Retinal pigment epithelial cell (primary cell): ENCODE results near the gene SPIN2A.
A peak's percentile ranks its signal among the peaks of the same experiment; 100 is the strongest.
"Not testable (repeated sequence)": the region's sequence is repeated elsewhere in the genome, so short reads cannot be mapped to it uniquely, and the experiment has no call there.

Experiments used
- DNase-seq: peaks from one replicate; pipeline ENCODE4 v3.0.0-alpha.2; 2010; ENCODE audit warnings: low read depth
- H3K4me3 ChIP-seq: 2 replicates; pipeline ENCODE4 v1.5.1; 2011; ENCODE audit warnings: mild to moderate bottlenecking, low read length, control low read depth, moderate library complexity
- CTCF ChIP-seq: conservative IDR thresholded peaks from 2 replicates; pipeline ENCODE4 v1.5.1; 2011; ENCODE audit warnings: low read depth, low read length, control low read depth, inconsistent platforms

The SPIN2A gene

GRCh38 chrX:57137073-57137472 is at the start of gene SPIN2A:
SPIN2A (minus strand) TSS chrX:57137397; CDS start chrX:57136597, 800 bp downstream.
- H3K4me3 ChIP-seq: peak within 1 kb of the TSS; percentile 42
- not testable (repeated sequence) for DNase-seq

- DNase-seq: no peak
- TF ChIP-seq CTCF: no peak
- no peak overlapping the region for H3K4me3 ChIP-seq
These were observed 41.4 kb upstream of the SPIN2A start for GRCh38 chrX:57178605-57179004.

GRCh38 chrX:57177070-57177469 is 39.9 kb upstream of the SPIN2A start:
- no peak overlapping the region for H3K4me3 ChIP-seq
- no peak for TF ChIP-seq CTCF
- DNase-seq: no peak

- TF ChIP-seq CTCF: no peak
- DNase-seq: no peak
- no peak overlapping the region for H3K4me3 ChIP-seq
These were observed 35.3 kb upstream of the SPIN2A start for GRCh38 chrX:57172544-57172943.

GRCh38 chrX:57156397-57157049 is 19.3 kb upstream of the SPIN2A start:
- DNase-seq: no peak
- TF ChIP-seq CTCF: peak; percentile 47
- no peak overlapping the region for H3K4me3 ChIP-seq

GRCh38 chrX:57155171-57155570 is 18.0 kb upstream of the SPIN2A start:
- DNase-seq: no peak
- no peak for TF ChIP-seq CTCF
- H3K4me3 ChIP-seq: no peak overlapping the region

- not testable (repeated sequence) for H3K4me3 ChIP-seq, DNase-seq
These were observed 15.0 kb upstream of the SPIN2A start for GRCh38 chrX:57152222-57152621.

- TF ChIP-seq CTCF: no peak
- no peak overlapping the region for H3K4me3 ChIP-seq
- DNase-seq: no peak
These were observed 1.5 kb upstream of the SPIN2A start for GRCh38 chrX:57138674-57139073.
